Stimulated activated CD8-positive, alpha-beta memory T cell treated with anti-CD3 and anti-CD28 coated beads, Interleukin-2, amount 100 ng/mL, for 48 hours (primary cell): Measurements from ENCODE around the gene DDX25.
A peak's percentile ranks its signal among the peaks of the same experiment; 100 is the strongest.
"Not testable (repeated sequence)": the region's sequence is repeated elsewhere in the genome, so short reads cannot be mapped to it uniquely, and the experiment has no call there.

Experiments
- DNase-seq, 2 donors: peaks; one replicate each; pipeline ENCODE4 v3.0.0-alpha.2; 2020; ENCODE audit warnings: low read depth in 2 of 2

The DDX25 gene

DNA sequence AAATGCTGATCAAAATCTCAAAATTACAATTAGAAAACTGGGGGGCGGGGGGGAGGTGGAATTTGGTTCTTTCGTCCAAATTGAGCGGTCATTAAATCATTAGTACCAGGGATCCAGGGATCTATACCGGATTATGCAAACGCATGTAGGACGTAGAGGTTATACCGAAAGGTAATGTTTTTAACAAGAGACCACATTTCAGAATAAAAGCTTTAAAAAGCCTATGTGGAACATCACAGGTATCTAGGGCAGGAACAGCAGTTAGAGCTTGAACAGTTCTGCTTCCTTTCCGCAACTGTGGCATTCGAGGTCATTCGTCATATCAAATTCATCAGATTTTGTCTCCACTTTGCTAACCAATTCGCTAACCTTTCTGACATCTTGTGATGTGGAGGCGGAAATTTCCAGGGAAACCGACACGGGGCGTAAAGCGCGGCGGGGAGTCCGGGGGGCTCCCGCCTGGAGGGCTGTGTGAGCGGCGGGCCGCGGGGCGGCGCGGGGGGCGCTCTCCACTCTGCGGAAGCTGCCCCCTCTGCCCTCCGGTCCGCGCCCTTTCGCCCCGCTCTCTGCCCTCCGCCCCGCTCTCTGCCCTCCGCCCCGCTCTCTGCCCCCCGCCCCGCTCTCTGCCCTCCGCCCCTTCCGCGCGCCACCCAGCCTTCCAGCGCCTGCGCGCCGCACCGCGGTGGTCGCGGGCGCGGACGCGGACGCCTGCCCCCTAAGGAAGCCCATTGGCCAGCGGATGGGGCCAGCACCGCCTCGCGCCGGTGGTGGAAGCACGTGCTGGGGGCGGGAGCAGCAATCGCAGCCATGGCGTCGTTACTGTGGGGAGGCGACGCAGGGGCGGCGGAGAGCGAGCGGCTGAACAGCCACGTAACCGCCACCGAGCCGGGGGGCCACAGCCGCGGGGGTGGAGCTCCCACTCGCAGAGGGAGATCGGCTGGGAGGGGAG, at the start of gene DDX25:
TSS of gene DDX25 (plus strand) at position 798 of the 949 bp plus-strand sequence. CDS start at position 808, 10 bp downstream.
- peak in 1 of 2 donors; percentile 18 for DNase-seq

DNA sequence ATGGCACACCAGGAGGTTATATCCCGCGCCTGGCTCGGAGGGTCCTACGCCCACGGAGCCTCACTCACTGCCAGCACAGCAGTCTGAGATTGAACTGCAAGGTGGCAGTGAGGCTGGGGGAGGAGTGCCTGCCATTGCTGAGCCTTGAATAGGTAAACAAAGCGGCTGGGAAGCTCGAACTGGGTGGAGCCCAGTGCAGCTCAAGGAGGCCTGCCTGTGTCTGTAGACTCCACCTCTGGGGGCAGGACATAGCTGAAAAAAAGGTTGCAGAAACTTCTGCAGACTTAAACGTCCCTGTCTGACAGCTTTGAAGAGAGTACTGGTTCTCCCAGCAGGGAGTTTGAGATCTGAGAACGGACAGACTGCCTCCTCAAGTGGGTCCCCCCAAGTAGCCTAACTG, 46.6 kb upstream of the DDX25 start:
- DNase-seq: not testable (repeated sequence)

DNA sequence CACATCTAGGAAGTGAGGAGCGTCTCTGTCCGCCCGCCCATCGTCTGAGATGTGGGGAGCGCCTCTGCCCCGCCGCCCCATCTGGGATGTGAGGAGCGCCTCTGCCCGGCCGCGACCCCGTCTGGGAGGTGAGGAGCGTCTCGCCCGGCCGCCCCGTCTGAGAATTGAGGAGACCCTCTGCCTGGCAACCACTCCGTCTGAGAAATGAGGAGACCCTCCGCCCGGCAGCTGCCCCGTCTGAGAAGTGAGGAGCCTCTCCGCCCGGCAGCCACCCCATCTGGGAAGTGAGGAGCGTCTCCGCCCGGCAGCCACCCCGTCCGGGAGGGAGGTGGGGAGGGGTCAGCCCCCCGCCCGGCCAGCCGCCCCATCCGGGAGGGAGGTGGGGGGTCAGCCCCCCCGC, 41.5 kb upstream of the DDX25 start:
- DNase-seq: not testable (repeated sequence)

DNA sequence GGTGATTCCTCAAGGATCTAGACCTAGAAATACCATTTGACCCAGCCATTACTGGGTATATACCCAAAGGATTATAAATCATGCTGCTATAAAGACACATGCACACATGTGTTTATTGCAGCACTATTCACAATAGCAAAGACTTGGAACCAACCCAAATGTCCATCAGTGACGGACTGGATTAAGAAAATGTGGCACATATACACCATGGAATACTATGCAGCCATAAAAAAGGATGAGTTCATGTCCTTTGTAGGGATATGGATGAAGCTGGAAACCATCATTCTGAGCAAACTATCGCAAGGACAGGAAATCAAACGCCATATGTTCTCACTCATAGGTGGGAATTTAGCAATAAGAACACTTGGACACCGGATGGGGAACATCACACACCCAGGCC, 39.0 kb upstream of the DDX25 start:
- not testable (repeated sequence) for DNase-seq

DNA sequence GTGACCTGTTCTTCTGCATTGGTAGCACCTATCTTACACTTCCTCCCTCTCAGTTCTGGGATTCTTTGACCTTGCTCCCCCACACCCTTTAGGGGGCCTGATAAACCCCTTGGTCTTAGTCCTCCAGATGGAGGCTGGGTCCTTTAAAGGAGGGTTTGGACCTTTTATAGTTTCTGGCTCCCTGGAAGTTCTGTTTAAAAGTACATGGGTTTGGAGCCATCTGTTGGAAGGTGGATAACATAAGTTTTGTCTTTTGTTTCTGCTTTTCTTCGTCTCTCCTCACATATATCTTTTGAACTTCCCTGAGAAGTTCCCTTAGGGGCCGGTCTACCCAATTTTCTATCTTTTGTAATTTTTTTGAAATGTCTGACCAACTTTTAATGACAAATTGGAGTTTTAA, 34.8 kb upstream of the DDX25 start:
- DNase-seq: no peak

DNA sequence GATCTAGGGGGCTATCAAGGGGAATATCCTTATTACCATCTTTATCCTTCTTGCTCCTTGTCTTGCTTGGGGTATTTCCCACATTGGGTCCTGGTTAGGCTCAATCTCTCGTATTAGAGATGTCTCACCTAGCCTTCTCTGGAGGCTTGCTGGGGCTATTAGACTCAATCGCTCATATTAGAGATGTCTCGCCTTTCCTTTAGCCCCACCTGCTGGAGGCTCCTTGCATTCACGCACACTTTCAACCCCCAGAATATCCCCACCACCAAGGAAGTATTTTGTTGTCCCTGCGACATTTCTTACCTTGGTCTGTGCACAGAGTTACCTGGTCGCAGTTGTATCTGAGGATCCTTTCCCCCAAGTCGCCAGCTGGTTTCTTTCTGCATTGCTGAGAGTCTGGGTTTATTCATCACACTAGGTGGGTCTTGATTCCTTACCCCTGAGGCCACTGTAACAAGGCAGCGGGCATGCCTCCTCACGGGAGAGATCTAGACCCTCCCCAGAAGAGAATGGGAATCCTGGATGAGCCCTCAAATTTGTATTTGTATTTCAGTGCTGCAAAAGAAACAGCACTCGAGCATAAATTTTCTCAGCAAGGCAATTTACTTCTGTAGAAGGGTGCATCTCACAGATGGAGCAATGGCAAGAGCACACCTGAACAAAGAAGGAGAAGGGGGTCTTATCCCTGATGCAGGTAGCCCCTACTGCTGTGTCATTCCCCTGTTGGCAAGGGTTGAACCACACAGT, 32.7 kb upstream of the DDX25 start:
- DNase-seq: peak in 1 of 2 donors; percentile 23

DNA sequence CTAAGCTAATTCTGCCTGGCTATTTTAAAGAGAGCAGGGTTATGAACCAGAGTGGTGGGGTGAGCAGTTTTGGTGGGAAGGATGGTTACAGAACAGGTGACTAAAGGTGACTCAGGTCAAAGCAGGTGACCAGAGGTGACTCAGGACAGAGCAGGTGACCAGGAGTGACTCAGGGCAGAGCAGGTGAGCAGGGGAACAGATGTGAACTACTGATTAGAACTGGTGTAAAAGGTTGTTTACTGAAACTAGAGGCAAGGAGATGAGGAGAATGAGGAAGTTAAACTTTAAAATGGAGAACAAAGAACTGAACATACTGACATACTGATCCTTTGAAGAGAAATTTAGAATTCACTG, 32.2 kb upstream of the DDX25 start:
- DNase-seq: no peak

DNA sequence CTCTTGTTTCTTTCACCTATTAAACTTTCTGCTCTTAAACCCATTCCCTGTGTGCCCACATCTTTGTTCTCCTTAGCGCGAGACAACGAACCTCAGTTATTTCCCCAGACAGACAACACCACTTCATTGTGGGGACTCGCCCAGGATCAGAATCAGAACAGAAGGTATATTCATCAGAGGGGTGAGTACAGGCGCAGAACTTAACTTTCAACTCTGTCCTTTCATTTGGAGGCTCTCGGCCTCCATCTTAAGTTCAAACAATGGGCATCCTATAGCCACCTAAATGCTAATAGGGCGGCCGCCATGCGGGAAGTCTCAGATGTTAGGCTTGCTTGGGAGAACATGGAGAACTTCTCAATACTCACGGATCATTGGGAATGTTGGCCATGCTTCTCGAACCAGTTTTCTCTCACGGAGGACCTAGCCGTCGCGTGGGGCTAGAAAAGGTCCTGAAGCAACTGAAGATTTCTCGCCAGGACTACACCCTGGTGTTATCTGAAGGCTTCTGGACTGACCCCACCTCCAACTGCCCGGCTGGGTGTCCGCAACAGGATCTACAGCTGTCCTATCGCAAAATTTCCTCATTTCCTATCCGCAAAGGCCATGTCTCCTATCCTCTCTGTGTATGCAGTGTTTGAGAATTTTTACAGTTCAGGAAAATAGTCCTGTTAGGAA, 30.3 kb upstream of the DDX25 start:
- DNase-seq: no peak

DNA sequence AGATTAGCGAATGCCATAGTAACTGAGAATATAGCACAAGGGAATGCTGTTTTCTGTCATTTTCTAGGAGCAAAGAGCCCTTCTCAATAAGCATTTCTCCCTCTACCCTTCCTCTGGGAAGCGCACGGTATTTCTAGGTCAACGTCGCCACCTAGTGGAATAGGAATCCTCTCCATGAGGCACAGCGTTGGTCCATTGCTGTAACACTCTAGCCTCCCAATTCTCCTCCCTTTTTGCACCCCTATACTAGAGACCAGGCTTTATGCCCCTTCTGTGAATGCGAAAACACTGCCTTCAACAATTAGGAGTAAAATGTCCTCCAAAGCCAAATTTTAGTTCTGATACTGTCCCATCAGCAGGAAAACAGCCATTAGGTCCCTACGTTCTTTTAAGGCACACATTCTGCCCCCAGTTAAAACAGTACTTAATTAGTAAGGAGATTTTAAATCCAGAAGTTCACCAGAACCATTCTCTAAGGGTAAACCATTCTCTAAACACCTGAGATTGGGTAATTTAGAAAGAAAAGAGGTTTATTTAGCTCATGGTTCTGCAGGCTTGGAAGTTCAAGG, 29.7 kb upstream of the DDX25 start:
- no peak for DNase-seq

DNA sequence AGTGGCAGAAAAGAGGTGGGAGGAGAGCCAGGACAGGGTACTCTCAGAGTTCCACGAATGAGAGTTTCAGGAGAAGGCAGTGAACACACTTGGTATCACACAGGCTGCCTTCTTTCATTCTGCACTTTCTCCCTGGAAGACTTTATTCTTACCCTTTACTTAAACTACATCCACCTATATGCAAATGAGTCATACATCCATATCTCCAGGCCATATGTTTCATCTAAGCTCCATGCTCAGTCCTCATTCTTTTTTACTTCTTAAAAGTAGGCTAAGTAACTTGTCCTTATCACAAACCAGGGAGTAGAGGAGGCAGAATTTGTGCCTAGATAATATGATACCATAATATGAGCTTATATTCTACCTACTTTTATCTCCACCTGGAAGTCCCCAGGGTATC, 23.0 kb upstream of the DDX25 start:
- DNase-seq: no peak

DNA sequence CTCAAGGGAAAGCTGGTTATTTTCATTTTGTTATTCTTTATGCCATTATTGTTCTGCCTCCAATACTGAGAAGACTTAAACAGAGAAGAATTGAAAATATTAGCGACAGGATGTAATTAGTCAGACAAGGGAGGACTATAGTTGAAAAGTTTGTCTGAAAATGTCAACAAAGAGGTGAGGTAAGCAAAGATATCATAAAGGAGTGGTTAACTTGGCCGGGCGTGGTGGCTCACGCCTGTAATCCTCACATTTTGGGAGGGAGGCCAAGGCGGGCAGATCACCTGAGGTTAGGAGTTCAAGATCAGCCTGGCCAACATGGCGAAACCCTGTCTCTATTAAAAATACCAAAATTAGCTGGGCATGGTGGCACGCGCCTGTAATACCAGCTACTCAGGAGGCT, 20.9 kb upstream of the DDX25 start:
- DNase-seq: no peak

DNA sequence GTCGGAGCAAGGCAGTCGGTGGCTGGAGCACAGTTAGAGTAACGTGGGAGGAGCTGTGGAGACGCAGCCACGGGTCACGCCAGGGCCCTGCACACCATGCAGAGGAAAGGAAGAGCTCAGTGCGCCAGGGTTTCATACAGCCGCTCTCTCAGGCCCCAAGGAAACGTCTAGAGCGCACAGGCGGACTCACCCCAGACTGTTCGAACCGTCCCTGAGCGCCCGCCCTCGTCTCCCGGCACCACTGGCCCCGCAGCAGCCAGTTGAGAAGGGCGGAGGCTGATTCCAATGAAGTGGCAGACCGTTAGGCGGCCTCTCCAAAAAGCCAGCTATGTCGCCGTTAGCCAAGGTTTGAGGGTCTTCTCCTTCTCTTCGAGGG, 17.3 kb upstream of the DDX25 start:
- DNase-seq: peak in 1 of 2 donors; percentile 14

DNA sequence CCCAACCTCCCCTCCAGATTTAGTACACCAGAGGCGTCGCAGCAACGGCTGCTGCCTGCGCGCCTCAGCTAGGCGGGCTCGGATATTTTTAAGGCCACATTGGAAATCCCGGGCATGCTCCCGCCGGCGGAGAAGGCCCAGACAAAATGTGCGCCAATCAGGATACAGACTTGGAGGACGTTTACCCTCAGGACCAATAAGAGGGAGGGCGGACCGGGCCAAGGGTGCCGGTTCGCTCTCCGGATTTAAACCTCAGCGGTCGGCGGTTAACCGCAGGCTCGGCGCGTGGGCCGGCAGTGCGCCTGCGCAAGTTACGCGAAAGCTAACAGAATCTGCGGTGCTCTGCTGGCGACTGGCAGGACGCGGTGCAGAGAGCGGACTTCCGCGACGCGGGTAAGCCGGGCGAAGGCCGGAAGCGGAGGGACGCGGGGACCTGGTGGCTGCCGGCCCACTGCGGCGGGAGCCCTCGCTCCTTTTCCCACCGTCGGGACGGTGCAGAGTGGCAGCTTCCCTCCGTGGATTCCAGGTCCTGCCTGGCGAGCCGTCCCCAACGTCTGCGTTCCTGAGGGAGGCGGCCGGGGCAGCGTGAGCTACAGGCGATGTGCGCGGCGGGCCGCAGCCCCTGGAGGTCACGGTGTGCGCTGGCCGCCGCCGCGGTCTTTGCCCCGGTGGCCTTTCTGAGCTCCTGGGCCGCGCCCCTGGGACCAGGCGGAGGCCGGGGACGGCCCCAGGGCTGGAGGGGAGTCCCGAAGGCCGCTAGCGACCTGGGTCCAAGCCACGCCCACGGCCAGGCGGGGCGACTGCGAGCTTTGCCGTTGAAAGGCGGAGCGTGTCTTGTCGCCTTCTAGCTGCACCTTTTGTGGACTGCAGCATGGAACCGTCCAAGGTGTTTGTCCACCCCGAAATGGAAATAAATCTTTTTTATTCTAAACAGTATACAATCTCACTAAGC, 16.7 kb upstream of the DDX25 start, which contains the start of gene HYLS1:
TSS of gene HYLS1 (plus strand) at position 296 of the 952 bp plus-strand sequence. CDS start 11,701 bp downstream, outside the sequence.
- DNase-seq: peak; percentile 92 to 96

DNA sequence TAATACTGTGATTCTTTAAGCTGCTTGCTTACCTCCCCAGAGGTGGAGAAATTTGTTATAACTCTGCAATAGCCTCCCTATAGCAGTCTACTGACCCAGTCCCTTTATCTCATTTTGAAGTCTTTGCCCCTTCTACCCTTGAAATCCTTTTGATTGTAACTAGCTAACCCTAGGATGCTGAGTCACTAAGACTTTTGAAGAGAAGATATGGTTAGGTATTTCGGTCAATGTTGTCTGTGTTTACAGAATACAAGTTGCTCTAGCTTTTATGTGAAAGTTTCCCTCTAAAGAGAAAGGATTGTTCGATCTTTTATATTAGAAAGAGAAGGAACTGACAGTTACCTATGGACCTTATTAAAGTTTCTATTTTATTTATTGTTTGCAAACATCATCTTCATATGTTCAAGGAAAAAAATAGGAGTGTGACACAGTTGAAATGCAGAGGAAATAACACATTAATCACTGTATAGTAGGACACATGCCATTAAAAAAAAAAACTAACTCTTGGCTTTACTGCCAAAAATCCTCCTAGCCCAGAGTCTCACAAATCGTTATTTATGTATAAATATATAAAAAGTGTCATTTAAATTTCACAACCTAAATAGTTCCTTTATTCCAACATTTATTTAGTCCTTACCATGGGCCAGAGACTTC, 13.7 kb upstream of the DDX25 start:
- no peak for DNase-seq

DNA sequence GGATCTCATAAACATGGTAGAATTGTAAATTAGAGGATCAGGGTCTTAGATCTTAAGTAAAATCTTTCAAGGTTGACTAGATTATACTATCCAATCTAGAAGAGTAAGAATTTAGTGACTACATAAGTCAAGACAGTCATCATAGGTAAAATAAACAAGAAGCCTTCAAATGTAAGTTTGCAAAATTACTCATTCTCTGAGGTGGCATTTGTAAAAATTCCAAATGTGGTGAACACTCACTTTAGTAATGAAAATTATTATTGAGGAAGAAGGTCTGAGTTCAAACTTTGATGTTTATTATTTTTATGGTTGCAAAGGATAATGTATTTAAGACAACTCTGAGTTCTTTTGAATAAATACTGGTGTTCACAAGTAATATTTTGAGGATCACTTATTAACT, 12.2 kb upstream of the DDX25 start:
- no peak for DNase-seq

DNA sequence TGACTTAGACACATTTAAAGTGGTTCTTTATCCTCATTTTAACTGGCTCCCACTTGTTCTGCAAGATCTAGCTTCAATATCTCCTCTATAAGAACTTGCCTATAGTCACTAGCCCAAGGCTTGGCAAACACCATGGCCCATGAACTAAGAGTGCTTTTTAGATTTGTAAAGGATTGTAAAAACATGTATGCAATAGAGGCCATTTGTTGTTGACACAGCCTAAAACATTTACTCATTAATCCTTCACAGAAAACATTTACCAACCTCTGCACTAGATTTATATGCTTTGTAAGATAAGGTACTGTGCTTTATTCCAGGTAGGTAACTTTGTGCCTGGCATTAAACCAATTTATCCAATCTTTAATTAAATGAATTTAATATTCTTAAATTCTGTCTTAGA, 11.3 kb upstream of the DDX25 start:
- no peak for DNase-seq

DNA sequence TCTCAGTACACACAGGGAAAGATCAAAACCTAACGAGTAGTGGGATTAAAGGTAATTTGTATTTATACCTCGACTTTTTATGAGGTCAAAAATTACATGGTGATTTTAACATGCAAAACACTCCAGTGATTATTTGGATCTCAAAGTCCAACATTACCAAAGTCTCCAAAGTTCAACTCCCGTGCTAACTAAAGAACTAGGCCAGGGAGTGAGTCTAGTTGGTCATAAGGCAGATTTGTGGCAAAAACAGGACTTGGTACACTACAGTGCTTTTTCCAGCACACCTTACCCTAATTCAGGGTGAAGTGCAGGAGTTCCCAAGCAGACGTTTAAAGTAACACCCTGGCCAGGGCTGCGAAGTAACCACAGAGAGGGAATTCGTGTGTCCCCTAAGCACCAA, 2.4 kb upstream of the DDX25 start:
- DNase-seq: no peak

DNA sequence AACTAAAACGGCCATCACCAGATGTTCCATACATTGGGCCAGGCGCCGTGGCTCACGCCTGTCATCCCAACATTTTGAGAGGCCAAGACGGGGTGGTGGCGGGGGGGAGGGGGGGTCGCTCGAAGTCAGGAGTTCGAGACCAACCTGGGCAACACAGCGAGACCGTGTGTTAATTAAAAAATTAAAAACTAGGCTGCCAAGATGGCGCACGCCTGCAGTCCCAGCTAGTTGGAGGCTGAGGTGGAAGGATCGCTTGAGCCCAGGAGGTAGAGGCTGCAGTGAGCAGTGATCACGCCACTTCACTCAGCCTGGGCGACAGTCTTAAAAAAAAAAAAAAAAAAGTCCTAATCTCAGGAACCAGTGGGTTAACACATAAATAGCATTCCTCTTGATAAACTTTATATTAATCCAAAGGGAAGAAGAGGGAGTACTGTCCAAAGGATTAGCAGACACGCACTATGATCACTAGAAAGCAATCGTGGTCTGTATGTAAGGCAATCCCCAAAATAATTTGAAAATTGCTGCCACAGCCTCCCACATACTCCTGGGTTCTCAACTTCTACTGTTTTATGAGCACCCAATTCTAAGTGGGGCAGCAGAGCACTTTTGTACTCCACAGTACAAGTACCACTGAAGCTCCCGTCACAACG, 1.9 kb upstream of the DDX25 start:
- DNase-seq: no peak

DNA sequence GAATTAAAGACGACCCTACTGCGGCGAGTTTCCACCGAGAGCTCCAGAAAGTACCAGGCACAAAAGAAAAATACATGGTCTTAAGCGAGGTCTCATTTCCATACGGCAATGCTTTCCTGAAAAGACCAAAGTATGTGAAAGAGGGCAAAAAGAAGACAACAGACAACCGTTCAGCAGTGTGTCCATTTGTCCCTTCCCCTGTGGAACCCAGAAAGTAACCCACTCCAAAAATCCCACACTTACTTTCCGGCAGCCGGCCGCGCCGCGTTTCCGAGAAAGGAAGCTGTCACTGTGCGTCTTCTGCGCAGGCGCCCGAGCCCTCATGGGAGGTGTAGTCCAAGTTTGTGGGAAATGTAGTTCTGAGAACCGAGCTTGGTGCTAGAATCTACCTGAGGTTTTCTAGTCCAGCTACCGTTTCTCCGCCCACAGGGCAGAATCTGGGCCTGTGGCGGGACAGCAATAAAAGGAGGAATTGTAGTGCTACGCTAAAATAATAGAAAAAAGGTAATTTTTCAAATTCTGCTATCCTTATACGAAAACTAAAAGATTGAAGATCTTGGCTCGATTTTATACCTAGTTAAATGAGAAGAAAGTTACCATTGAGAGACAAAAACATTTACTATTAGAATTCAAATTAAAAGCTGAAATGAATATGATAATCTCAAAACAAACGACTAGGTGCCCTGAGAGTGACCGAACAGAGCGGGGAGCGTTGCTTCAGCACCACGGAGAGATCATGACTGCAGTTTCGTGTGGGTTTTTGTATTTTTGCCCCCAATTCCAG, 1.2 kb upstream of the DDX25 start, which contains the start of gene PUS3:
TSS of gene PUS3 (minus strand) at position 280 of the 784 bp plus-strand sequence. CDS start 6,922 bp downstream, outside the sequence.
- peak; percentile 81 to 85 for DNase-seq
